HG02885 (cell line): ENCODE measurements around the gene FRS3.

Experiments
- ATAC-seq: cut with Tn5 transposase; IDR thresholded peaks from one replicate; pipeline ENCODE4 v1.9.1; 2021; ENCODE audit warnings: mild to moderate bottlenecking; ENCODE audit not compliant: unreplicated experiment, poor library complexity

FRS3 gene

GRCh38 chr6:41747256-41748101 is 32.2 kb downstream of the FRS3 start, which contains the start of gene PGC:
TSS of gene PGC (minus strand) at chr6:41747397. CDS start at chr6:41747334, 63 bp downstream.
- ATAC-seq: no peak

DNA sequence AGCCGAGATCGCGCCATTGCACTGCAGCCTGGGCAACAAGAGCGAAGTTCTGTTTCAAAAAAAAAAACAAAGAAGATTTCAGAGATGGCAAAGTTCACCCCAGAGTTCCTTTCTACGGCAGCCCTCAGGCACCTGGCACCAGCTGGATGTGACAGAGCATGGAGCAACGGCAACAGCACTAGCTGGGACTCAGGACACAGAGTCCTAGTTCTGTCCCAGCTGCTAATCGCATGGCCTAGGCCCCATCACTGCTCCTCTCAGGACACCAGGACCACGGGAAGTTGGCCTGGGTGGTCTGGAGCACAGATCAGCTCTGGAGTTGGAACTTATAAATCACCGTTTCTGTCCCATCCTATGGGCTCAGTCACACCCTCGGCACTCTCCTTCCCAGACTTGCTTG is 33.6 kb downstream of the FRS3 start:
- no peak for ATAC-seq

DNA sequence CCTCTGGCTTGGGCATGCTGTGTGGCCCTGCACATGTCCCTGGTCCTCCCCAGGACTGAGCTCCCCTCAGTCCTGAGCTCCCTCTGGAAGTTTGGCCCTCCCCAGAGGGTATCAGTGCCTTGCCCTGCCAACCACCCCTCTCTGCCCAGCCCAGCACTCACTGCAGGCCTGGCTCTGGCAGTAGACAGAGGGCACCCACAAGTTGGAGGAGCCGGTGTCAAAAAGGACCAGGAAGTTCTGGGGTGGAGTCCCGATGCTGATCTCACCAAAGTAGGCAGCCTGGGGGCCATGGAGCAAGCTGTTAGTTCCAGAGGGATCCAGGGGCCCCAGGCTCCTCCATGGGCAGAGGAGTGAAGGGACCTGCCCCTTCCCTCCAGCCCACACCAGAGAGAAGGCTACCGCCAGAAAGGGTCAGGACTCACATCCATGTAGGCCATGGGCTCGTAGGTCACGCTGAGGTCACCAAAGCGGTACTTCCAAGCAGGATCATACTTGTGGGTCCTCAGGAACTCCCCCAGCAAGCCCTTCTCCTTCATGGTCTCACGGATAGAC is 35.4 kb downstream of the FRS3 start:
- no peak for ATAC-seq

GRCh38 chr6:41743406-41744235 is 36.1 kb downstream of the FRS3 start:
- ATAC-seq: no peak

DNA sequence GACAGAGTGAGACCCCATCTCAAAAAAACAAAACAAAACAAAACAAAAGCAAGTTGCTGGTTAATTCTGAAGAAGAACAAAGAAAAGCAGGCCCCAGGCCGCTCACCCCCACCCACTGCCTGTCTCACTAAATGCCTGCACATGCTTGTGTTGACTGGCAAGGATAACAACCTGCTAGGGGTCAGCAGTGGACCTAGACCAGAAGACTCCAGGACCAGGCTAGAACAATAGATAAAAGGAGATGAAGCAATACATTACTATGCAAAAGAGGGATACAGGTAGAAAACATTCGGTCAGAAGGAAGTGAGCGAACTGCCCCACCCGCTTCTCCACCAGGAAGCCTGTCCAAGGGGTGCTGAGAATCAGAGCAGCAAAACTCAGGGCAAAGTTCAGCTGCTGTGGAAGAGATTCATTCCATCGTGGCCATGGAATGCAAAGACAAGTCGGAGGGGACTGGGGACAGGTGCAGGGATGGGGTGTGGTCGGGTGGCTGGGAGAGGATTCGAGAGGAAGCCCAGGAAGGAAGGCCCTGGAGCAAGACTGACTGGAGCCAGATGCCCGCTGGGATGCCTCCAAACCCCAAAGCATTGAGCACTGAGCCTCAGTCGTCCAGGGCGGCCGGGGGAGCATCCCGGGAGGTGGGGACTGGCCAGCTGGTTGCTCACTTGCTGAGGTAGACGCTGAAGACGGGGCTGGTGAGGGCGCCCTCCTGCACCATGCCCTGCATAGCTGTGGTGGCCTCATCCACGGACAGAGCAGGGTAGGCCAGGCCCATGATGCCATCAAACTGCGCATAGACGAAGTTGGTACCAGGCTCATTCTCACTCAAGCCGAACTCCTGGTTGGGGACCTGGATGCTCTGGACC is 37.8 kb downstream of the FRS3 start:
- no peak for ATAC-seq

GRCh38 chr6:41740366-41741162 is 39.1 kb downstream of the FRS3 start:
- ATAC-seq: no peak

- no peak for ATAC-seq
Measured at GRCh38 chr6:41739041-41739440, 40.7 kb downstream of the FRS3 start.

DNA sequence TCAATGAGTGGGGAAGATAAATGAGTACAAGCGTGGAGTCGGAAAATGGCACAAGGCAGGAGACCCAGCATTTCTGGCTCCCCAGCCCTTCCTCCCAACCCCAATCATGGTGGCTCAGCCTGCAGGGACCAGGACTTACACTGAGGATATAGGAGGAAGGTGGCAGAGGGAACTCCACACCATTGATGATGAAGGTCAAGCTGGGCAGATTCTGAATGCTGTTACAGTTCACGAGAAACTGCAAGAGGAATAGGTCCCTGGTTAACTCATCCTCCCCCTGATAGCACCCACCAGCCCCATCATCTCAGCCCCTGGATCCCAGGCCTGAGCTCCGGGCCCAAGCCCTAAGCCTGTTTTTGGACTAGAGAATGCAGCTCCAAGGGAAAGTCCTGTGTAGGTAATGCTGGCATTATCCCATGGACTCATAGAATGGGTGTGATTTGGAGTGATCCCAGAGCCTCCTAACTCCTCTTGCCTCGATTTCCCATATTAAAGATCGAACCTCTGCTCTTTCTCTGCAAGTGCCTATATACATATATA is 42.0 kb downstream of the FRS3 start:
- no peak for ATAC-seq

DNA sequence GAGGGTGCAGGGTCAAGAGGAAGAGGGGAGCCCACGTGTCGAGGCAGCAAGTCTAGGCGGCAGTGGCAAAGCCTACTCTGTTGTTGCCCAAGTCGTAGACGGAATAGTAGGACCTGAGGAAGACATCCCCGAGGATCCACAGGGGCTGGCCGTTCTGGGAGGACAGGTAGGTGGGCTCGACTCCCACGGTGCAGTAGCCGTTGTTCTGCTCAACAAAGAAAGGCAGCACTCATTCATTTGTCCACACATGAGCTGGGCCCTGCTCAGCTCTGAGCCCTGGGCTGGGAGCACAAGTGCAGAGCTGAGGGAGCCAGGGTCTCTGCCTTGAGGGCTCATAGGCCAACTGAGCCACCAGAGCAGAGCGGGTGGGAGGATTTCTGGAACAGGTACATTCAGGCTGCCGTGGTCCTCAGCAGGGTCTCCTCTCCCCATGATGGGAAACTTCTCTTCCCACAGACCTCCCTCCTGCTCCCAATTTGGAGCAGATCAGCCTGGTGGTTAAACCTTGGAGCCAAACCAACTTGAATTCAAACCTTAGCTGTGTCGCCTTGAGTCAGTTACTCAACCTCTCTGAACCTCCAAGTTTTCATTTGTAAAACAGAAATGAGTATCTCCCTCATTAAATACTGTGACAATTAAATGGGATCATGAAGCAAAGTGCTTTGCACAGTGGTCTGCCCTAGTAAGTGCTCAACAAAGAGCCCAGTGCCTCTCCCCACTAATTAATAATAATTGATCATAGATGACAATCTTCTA is 42.7 kb downstream of the FRS3 start:
- no peak for ATAC-seq

DNA sequence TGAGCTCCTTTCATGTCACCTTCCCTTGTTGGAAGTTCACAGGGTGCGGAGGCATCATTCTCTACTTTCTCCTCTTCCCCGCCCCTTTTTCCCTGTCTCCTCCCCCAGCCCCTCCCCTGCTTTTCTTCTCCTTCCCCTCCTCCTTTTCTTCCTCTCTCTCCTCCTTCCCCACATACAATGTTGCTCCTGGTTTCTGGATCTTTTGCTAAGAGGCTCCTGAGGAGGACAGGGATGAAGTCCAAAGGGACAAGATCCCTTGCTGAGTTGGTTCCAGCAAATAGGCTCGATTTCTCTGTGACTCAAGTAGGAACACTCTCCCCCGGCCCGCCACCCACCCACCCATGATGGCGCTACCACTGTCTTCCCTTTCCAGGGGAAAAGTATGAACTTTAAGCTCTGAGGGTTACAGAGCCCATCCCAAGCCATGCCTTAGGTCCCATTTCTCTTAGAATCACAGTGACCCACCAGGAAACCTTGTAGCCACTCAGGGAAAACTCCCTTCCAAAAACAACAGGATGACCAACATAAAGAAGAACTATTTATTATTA is 43.4 kb downstream of the FRS3 start:
- ATAC-seq: no peak

DNA sequence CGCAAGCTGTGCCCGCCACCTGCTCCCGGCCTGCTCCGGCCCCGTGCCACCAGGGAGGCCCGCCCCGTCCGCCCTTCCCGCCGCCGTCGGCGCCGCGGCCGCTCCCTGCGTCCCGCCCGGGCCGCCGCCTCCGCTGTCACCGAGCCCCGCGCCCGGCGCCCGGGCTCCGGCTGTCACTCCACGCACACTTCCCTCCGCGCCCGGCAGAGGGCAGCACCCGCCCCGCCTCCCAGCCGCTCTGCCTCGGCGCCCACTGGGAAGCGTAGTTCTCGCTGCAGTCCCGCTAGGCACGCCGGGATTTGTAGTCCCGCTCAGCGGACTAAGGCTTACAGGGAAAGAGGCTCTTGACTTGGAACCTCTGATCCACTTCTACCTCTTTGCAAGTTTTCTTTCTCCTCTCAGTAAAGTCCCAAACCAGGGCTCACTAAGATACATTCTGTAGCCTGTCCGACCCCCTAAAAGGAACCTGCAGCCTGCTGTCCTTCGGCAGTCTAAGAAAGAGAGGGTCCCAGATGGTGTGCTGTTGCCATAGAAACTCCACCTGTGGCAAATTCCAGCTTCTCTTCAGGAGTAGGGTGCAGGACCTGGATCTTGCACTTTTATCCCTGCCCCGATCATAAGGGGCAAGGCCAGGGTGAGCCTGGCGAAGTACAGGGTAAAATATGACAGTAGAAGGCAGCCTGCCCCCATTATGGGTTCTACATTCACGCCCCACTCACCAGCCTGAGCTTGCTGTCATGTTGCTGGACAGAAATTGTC is 44.1 kb downstream of the FRS3 start, which contains the start of gene TFEB:
Gene TFEB, minus strand, starts transcription at position 182 of the 759 bp plus-strand sequence. CDS start 44,395 bp downstream, outside the sequence.
- peak; percentile 55 for ATAC-seq

DNA sequence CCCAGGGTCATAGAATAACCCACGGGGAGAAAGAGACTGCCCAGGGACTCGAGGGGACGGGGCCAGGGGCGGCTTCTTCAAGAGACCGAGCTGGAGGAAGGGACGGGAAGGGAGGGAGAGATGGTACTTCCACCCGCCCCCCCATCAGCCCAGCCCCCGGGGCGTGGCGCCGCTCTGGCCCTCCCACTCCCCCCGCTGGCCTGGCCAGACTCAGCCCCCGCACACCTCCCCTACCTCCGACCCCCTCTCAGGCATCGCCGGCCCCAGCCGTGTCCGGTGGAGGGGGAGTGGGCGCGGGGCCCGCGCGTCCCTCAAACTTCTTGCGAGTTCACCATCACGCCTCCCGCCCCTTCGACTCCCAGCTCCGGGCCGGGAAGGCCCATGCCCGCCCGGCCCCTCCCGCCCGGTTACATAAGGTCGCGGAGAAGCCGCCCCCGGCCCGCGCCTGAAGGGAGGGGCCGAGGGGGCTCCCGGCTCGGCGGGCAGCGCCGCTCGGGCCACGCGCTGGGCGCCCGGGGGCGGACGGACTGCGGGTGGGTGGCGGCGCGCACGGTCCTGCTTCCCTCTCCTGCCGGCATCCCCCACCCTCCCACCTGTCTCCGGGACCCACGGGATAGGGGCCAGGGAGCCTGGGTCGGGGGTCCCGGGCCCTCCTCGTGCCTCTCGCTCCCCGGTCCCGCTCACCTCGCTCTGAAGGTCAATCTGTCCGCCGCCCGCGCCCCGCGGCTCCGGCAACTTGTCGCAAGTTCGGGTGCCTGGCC is 44.9 kb downstream of the FRS3 start:
- peak; percentile 26 for ATAC-seq

DNA sequence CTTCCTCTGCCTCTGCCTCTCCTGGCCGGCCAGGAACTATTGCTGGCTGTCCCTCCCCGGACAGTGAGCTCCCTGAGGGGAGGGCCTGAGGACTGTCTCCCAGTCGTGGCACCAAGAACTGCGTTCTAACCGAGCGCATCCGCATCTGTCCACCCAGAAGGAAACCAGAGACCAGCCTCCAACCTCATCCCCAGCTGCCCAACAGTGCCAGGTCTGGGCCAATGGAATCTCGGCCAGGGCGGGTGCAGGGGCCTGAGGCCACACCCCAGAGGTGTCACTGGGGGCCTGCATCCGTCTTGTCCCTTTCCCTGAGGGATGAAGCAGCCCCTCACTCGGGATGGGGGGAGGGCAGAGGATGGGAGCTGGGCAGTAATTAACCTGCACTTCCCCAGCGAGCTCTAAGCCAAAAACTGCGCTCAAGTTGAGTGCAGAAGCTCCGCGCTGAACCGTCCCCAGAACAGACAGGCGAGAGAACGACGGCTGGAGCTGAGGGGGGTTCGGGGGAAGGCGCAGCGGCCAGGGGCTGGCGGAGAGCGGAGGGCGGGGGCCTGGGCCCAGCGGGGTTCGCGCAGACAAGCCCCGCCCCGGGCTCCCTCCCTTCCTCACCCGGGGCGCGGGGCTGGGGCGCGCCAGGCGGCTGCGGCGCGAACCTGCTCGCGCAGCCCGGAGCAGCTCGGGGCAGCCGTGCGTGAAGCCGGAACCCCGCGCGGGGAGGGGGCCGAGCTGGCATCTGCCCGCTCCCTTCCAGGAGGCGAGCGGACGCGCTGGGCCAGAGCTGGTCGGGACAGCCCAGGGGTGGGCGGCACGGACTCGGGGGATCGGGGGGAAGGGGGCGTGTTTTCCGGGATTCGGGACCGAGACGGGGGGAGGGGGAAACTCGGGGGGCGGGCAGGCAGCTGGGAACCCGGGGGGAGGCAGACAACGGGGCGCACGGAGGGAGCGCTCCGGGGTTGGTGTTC is 45.7 kb downstream of the FRS3 start:
- ATAC-seq: peak; percentile 56

- no peak for ATAC-seq
Measured at GRCh38 chr6:41733360-41733706, 46.4 kb downstream of the FRS3 start.

- peak; percentile 31 for ATAC-seq
Measured at GRCh38 chr6:41732591-41733359, 46.9 kb downstream of the FRS3 start.
